A549 (cell line): Measurements from ENCODE around the gene SLC12A8. TPM values are rescaled to one million over a fixed set of nuclear protein-coding genes. Genes with fewer than 3 reads are reported as not detected.

ENCODE experiments used
- ATAC-seq, 2 experiments: fragments of 200-7000 bp in 1 of 2; fragments of >200 bp in 1 of 2; cut with Nextera tagmentation in 1 of 2; cut with Tn5 transposase in 1 of 2; 3 replicates each; pipeline versions ENCODE4 v1.8.0 to v1.9.1; 2018 to 2020; ENCODE audit warnings: mild to moderate bottlenecking in 1 of 2, moderate library complexity in 1 of 2
- CTCF ChIA-PET: fragments of 300-600 bp; sonication (Branson Sonifier 250); formaldehyde crosslinking; extraction: SDS; loops from one replicate; lab custom pipeline; 2021; ENCODE audit warnings: antibody characterized with exemption, inconsistent platforms; lab: Yijun Ruan, JAX
- POLR2A ChIA-PET: fragments of 350-600 bp; formaldehyde crosslinking; extraction: SDS; loops from one replicate; lab custom pipeline; 2021; ENCODE audit warnings: antibody characterized with exemption, inconsistent platforms; lab: Yijun Ruan, JAX
- DNase-seq, 2 experiments: peaks; one replicate each; pipeline versions ENCODE4 v3.0.0 to v3.0.0-alpha.2; 2011 to 2016; ENCODE audit warnings: low read depth in 1 of 2, low spot score in 1 of 2
- FAIRE-seq: peaks from 2 replicates; lab custom pipeline; 2011; peaks lifted over from hg19 to GRCh38; lab: Jason Lieb, UNC
- H3K27ac ChIP-seq, 2 experiments: fragments of >200 bp; sonication (Bioruptor Twin); formaldehyde crosslinking; 3 replicates each; pipeline ENCODE4 v1.5.1; 2016 to 2017
- H3K4me1 ChIP-seq: fragments of >200 bp; sonication (Bioruptor Twin); formaldehyde crosslinking; 3 replicates; pipeline ENCODE4 v1.6.1; 2016
- H3K4me2 ChIP-seq: fragments of >200 bp; sonication (Bioruptor Twin); formaldehyde crosslinking; 3 replicates; pipeline ENCODE4 v1.6.1; 2016
- H3K4me3 ChIP-seq: fragments of >200 bp; sonication (Bioruptor Twin); formaldehyde crosslinking; 3 replicates; pipeline ENCODE4 v1.5.1; 2016
- H3K9me3 ChIP-seq: fragments of >200 bp; sonication (Bioruptor Twin); formaldehyde crosslinking; 3 replicates; pipeline ENCODE4 v1.6.1; 2016
- CBX8 ChIP-seq: fragments of 200-600 bp; sonication (generic); IDR thresholded peaks from 2 replicates; pipeline ENCODE4 v1.6.1; 2016
- E2F6 ChIP-seq: IDR thresholded peaks from 2 replicates; pipeline ENCODE4 v1.6.1; 2012; ENCODE audit warnings: low read depth, borderline replicate concordance
- EHF ChIP-seq: fragments of 250-450 bp; sonication (Bioruptor Pico); IDR thresholded peaks from 2 replicates; pipeline ENCODE4 v1.5.0; 2020; ENCODE audit warnings: mild to moderate bottlenecking
- EP300 ChIP-seq, 2 experiments: fragments of >200 bp; sonication (Bioruptor Twin); formaldehyde crosslinking; IDR thresholded peaks; 2 replicates in 1 of 2; 3 replicates in 1 of 2; pipeline ENCODE4 v1.6.1; 2016 to 2017
- HES2 ChIP-seq: fragments of >200 bp; sonication (Bioruptor Twin); formaldehyde crosslinking; IDR thresholded peaks from 2 replicates; pipeline ENCODE4 v1.6.1; 2016
- HOXB5 ChIP-seq: fragments of 250-450 bp; sonication (Bioruptor Pico); IDR thresholded peaks from 2 replicates; pipeline ENCODE4 v1.5.0; 2020; ENCODE audit warnings: mild to moderate bottlenecking, moderate library complexity
- JUNB ChIP-seq: fragments of >200 bp; sonication (Bioruptor Twin); formaldehyde crosslinking; IDR thresholded peaks from 2 replicates; pipeline ENCODE4 v1.6.1; 2016
- KDM1A ChIP-seq: fragments of 200-600 bp; sonication (generic); IDR thresholded peaks from 2 replicates; pipeline ENCODE4 v1.6.1; 2016; ENCODE audit warnings: low read depth, mild to moderate bottlenecking
- KDM5A ChIP-seq: fragments of 200-600 bp; sonication (generic); IDR thresholded peaks from 2 replicates; pipeline ENCODE4 v1.6.1; 2016; ENCODE audit warnings: antibody characterized with exemption, mild to moderate bottlenecking
- MAX ChIP-seq: IDR thresholded peaks from 2 replicates; pipeline ENCODE4 v1.6.1; 2012
- NPAS2 ChIP-seq: fragments of 250-450 bp; sonication (Bioruptor Pico); IDR thresholded peaks from 2 replicates; pipeline ENCODE4 v1.8.0; 2022; ENCODE audit warnings: mild to moderate bottlenecking, moderate library complexity, borderline replicate concordance
- NR3C1 ChIP-seq: fragments of >200 bp; sonication (Bioruptor Twin); formaldehyde crosslinking; IDR thresholded peaks from 3 replicates; pipeline ENCODE4 v1.6.1; 2017
- POLR2A ChIP-seq: IDR thresholded peaks from 2 replicates; pipeline ENCODE4 v1.6.1; 2012; ENCODE audit warnings: mild to moderate bottlenecking, low read length
- POLR2AphosphoS2 ChIP-seq: conservative IDR thresholded peaks from 2 replicates; pipeline ENCODE4 v1.6.1; 2012; ENCODE audit warnings: low read length, improper control_type of control experiment, inconsistent platforms
- RNF2 ChIP-seq: fragments of 200-600 bp; sonication (generic); IDR thresholded peaks from 2 replicates; pipeline ENCODE4 v1.6.1; 2016; ENCODE audit warnings: low read depth, mild to moderate bottlenecking, antibody characterized with exemption, moderate library complexity, borderline replicate concordance
- TP53 ChIP-seq: fragments of 250-450 bp; sonication (Bioruptor Pico); IDR thresholded peaks from 2 replicates; pipeline ENCODE4 v1.5.0; 2021; ENCODE audit warnings: mild to moderate bottlenecking, moderate library complexity
- ZFP36 ChIP-seq: fragments of 450-650 bp; IDR thresholded peaks from 2 replicates; pipeline ENCODE4 v1.6.1; 2014; ENCODE audit warnings: borderline replicate concordance; ENCODE audit not compliant: partially characterized antibody
- ZSCAN20 ChIP-seq: fragments of 250-450 bp; sonication (Bioruptor Pico); IDR thresholded peaks from 2 replicates; pipeline ENCODE4 v1.8.0; 2022; ENCODE audit warnings: mild to moderate bottlenecking, moderate library complexity
- WGBS: methylation state at CpG from one replicate; pipeline ENCODE4 v1.1.6; 2017; ENCODE audit errors: missing lambda C conversion rate; 5-methylcytosine and 5-hydroxymethylcytosine counted together
- polyA plus RNA-seq, 4 experiments: library from polyadenylated mRNA; depleted of rRNA in 3 of 4; stranded (reverse); fragments of >200 nt; fragmentation: RNase III in 1 of 4; extraction: RNeasy Plus Mini Kit Qiagen cat#74134 plus additional on column Dnase treatment in 1 of 4; gene quantifications; 2 replicates in 3 of 4; 3 replicates in 1 of 4; pipeline ENCODE4 v1.2.3, GENCODE V29; 2011 to 2017

Gene SLC12A8
- polyA plus RNA-seq, 2 of the 4 experiments (the other 2 are of a cell fraction), result 1.1 to 4.2 TPM

GRCh38 chr3:125146626-125147490, 65.7 kb downstream of the SLC12A8 start:
- 93% methylated on average over 21 of the region's 22 CpGs for whole genome bisulfite sequencing
- TF ChIP-seq NPAS2 (CRISPR knock-in tag), result no peak
- ChIA-PET CTCF (interaction anchor here (0.6 kb wide), 1 partner anchor 163 kb away, joined by 4 read pairs; no protein-coding TSS in a partner anchor), POLR2A (no interaction called here)
- no peak for DNase-seq
- Histone ChIP-seq H3K4me2 (no peak overlapping the region), H3K9me3 (no peaks in the 10 kb centered on the region), H3K4me3 (no peak overlapping the region), H3K27ac (no peak overlapping the region), H3K4me1 (no peaks in the 10 kb centered on the region)
- no peak for FAIRE-seq
- ATAC-seq, result no peak

GRCh38 chr3:125145751-125146475, 66.6 kb downstream of the SLC12A8 start:
- DNase-seq (no peak), FAIRE-seq (no peak), ATAC-seq (no peak)
- Histone ChIP-seq H3K9me3 (no peaks in the 10 kb centered on the region), H3K27ac (no peak overlapping the region), H3K4me3 (no peak overlapping the region), H3K4me1 (no peaks in the 10 kb centered on the region), H3K4me2 (no peak overlapping the region)
- no peak for TF ChIP-seq POLR2A
- no peak for TF ChIP-seq EP300 (IDR thresholded peaks at IDR 0.05)
- WGBS, result 82% methylated on average over 10 of the region's 10 CpGs
- ChIA-PET CTCF (interaction anchor here (0.6 to 0.7 kb wide), 2 partner anchors 156 to 164 kb away, joined by 3 to 4 read pairs; no protein-coding TSS in a partner anchor), POLR2A (no interaction called here)

GRCh38 chr3:125144653-125145314, 67.8 kb downstream of the SLC12A8 start:
- Histone ChIP-seq H3K4me1 (no peaks in the 10 kb centered on the region), H3K9me3 (no peaks in the 10 kb centered on the region), H3K27ac (no peak overlapping the region), H3K4me3 (no peak overlapping the region)
- no peak for DNase-seq
- CTCF ChIA-PET, result interaction anchor here (0.7 to 1.5 kb wide), 2 partner anchors 9 to 155 kb away, joined by 3 to 4 read pairs; no protein-coding TSS in a partner anchor
- no peak for ATAC-seq
- FAIRE-seq, result no peak
- TF ChIP-seq POLR2AphosphoS2, result no peak
- no peak for TF ChIP-seq ZFP36
- no peak for TF ChIP-seq JUNB
- no peak for TF ChIP-seq E2F6
- no peak for TF ChIP-seq KDM5A
- TF ChIP-seq NR3C1, result no peak
- no peak for TF ChIP-seq HOXB5 (CRISPR knock-in tag)
- TF ChIP-seq TP53 (CRISPR knock-in tag), result no peak
- no peak for TF ChIP-seq EHF (CRISPR knock-in tag)
- TF ChIP-seq RNF2, result no peak
- TF ChIP-seq KDM1A, result no peak
- TF ChIP-seq ZSCAN20 (CRISPR knock-in tag), result no peak
- TF ChIP-seq POLR2A, result no peak
- no peak for TF ChIP-seq CBX8
- TF ChIP-seq MAX, result no peak
- TF ChIP-seq HES2, result no peak
- TF ChIP-seq, all 56 proteins: peak for 0
- no peak overlapping the region for H3K4me2 ChIP-seq
- 86% methylated on average over 2 of the region's 5 CpGs for WGBS
- POLR2A ChIA-PET, result no interaction called here
